HepG2 (cell line): ENCODE measurements around the gene VAMP5. TPM values are rescaled to one million over a fixed set of nuclear protein-coding genes. Genes with fewer than 3 reads are reported as not detected.

Experiments used
- ARNT ChIP-seq: fragments of 450-650 bp; IDR thresholded peaks from 2 replicates; pipeline ENCODE4 v1.6.1; 2017
- CBX2 ChIP-seq, 2 experiments: fragments of 200-600 bp in 1 of 2; sonication (generic); formaldehyde crosslinking in 1 of 2; IDR thresholded peaks; 2 replicates each; pipeline versions ENCODE4 v1.7.0 to v1.8.1; 2018 to 2022; ENCODE audit warnings: low read depth in 2 of 2, low read length in 1 of 2, mild to moderate bottlenecking in 1 of 2, missing genetic modification reagents in 1 of 2
- CSRNP2 ChIP-seq: sonication (generic); formaldehyde crosslinking; conservative IDR thresholded peaks from 2 replicates; pipeline ENCODE4 v1.8.0; 2022; ENCODE audit warnings: low read depth, missing genetic modification reagents
- DNMT1 ChIP-seq: sonication (generic); formaldehyde crosslinking; IDR thresholded peaks from 2 replicates; pipeline ENCODE4 v1.5.1; 2020; ENCODE audit warnings: mild to moderate bottlenecking, missing genetic modification reagents
- FOSL2 ChIP-seq: sonication (generic); formaldehyde crosslinking; IDR thresholded peaks from 2 replicates; pipeline ENCODE4 v1.4.0; 2020; ENCODE audit warnings: missing genetic modification reagents
- GABPA ChIP-seq, 2 experiments: IDR thresholded peaks; 2 replicates each; pipeline ENCODE4 v1.6.1; 2011 to 2016; ENCODE audit warnings: low read depth in 2 of 2, low read length in 1 of 2, missing biosample characterization in 1 of 2, missing genetic modification characterization in 1 of 2
- GATAD1 ChIP-seq: IDR thresholded peaks from 2 replicates; pipeline ENCODE4 v1.6.1; 2016; ENCODE audit warnings: missing genetic modification reagents, missing compliant biosample characterization
- KDM3A ChIP-seq: IDR thresholded peaks from 2 replicates; pipeline ENCODE4 v1.6.1; 2018; ENCODE audit warnings: low read depth, missing compliant biosample characterization
- MIXL1 ChIP-seq: IDR thresholded peaks from 2 replicates; pipeline ENCODE4 v1.6.1; 2016
- NPAS2 ChIP-seq: sonication (generic); formaldehyde crosslinking; IDR thresholded peaks from 2 replicates; pipeline ENCODE4 v1.8.0; 2022; ENCODE audit warnings: mild to moderate bottlenecking, missing genetic modification reagents, borderline replicate concordance
- REPIN1 ChIP-seq: sonication (generic); formaldehyde crosslinking; IDR thresholded peaks from 2 replicates; pipeline ENCODE4 v1.8.0; 2022; ENCODE audit warnings: missing genetic modification reagents, low read depth, mild to moderate bottlenecking, borderline replicate concordance
- SMYD3 ChIP-seq: sonication (generic); formaldehyde crosslinking; IDR thresholded peaks from 2 replicates; pipeline ENCODE4 v1.8.1; 2023; ENCODE audit warnings: mild to moderate bottlenecking, missing genetic modification reagents
- SP5 ChIP-seq: IDR thresholded peaks from 2 replicates; pipeline ENCODE4 v1.6.1; 2016; ENCODE audit warnings: low read depth, borderline replicate concordance
- SPEN ChIP-seq: sonication (generic); formaldehyde crosslinking; IDR thresholded peaks from 2 replicates; pipeline ENCODE4 v1.5.1; 2020; ENCODE audit warnings: low read depth, mild to moderate bottlenecking, missing genetic modification reagents
- YEATS4 ChIP-seq: sonication (generic); formaldehyde crosslinking; IDR thresholded peaks from 2 replicates; pipeline ENCODE4 v1.4.0; 2020; ENCODE audit warnings: missing genetic modification reagents, borderline replicate concordance
- ZMYM4 ChIP-seq: sonication (generic); formaldehyde crosslinking; IDR thresholded peaks from 2 replicates; pipeline ENCODE4 v1.8.1; 2023; ENCODE audit warnings: mild to moderate bottlenecking, missing genetic modification reagents
- ZNF20 ChIP-seq: sonication (generic); formaldehyde crosslinking; IDR thresholded peaks from 2 replicates; pipeline ENCODE4 v1.4.0; 2020; ENCODE audit warnings: mild to moderate bottlenecking, moderate library complexity, missing genetic modification reagents
- ZNF274 ChIP-seq: sonication (generic); formaldehyde crosslinking; IDR thresholded peaks from 2 replicates; pipeline ENCODE4 v1.5.1; 2020; ENCODE audit warnings: mild to moderate bottlenecking, missing genetic modification reagents
- ZNF326 ChIP-seq: sonication (generic); formaldehyde crosslinking; IDR thresholded peaks from 2 replicates; pipeline ENCODE4 v1.4.0; 2020; ENCODE audit warnings: missing genetic modification reagents, borderline replicate concordance
- ZNF644 ChIP-seq: IDR thresholded peaks from 2 replicates; pipeline ENCODE4 v1.6.1; 2016; ENCODE audit warnings: low read depth
- ZNF720 ChIP-seq: sonication (generic); formaldehyde crosslinking; IDR thresholded peaks from 2 replicates; pipeline ENCODE4 v1.4.0; 2020; ENCODE audit warnings: missing genetic modification reagents
- ZNF782 ChIP-seq: sonication (generic); formaldehyde crosslinking; IDR thresholded peaks from 2 replicates; pipeline ENCODE4 v1.4.0; 2020; ENCODE audit warnings: missing genetic modification reagents, mild to moderate bottlenecking, borderline replicate concordance
- ZNF788 ChIP-seq: sonication (generic); formaldehyde crosslinking; IDR thresholded peaks from 2 replicates; pipeline ENCODE4 v1.5.0; 2020; ENCODE audit warnings: mild to moderate bottlenecking, missing genetic modification reagents, borderline replicate concordance
- ZNF878 ChIP-seq: sonication (generic); formaldehyde crosslinking; IDR thresholded peaks from 2 replicates; pipeline ENCODE4 v1.8.1; 2023; ENCODE audit warnings: mild to moderate bottlenecking, missing genetic modification reagents, moderate library complexity
- polyA plus RNA-seq, 8 experiments: library from polyadenylated mRNA; depleted of rRNA in 3 of 8; stranded (reverse) in 7 of 8; unstranded in 1 of 8; fragments of >200 nt; fragmentation: Illumina TruSeq in 4 of 8; extraction: Trizol in 4 of 8; gene quantifications; 2 replicates each; pipeline versions ENCODE4 v1.2.1 to v1.2.3, GENCODE V29; 2011 to 2016; ENCODE audit warnings: low read depth in 4 of 8, missing spikeins in 1 of 8, mixed read lengths in 1 of 8; ENCODE audit not compliant: insufficient read depth in 1 of 8
- total RNA-seq, 5 experiments: library from RNA; depleted of rRNA; stranded (reverse); fragments of >200 nt; fragmentation: Illumina TruSeq; extraction: Trizol; gene quantifications; 2 replicates each; pipeline ENCODE4 v1.2.3, GENCODE V29; 2016; ENCODE audit warnings: low read depth in 1 of 5
- TF ChIP-seq, protein P1 (sequence below): sonication (generic); formaldehyde crosslinking; IDR thresholded peaks from 2 replicates; pipeline ENCODE4 v1.5.1; 2020; ENCODE audit warnings: mild to moderate bottlenecking, missing genetic modification reagents, borderline replicate concordance
- TF ChIP-seq, protein P2 (sequence below): sonication (generic); formaldehyde crosslinking; IDR thresholded peaks from 2 replicates; pipeline ENCODE4 v1.5.1; 2020; ENCODE audit warnings: missing genetic modification reagents, mild to moderate bottlenecking, borderline replicate concordance

VAMP5 gene
- total and polyA plus RNA-seq, 2 of the 13 experiments (the other 11 are each of a cell fraction or from before 2014, with no cell fraction given): 7.2 to 56.7 TPM

DNA sequence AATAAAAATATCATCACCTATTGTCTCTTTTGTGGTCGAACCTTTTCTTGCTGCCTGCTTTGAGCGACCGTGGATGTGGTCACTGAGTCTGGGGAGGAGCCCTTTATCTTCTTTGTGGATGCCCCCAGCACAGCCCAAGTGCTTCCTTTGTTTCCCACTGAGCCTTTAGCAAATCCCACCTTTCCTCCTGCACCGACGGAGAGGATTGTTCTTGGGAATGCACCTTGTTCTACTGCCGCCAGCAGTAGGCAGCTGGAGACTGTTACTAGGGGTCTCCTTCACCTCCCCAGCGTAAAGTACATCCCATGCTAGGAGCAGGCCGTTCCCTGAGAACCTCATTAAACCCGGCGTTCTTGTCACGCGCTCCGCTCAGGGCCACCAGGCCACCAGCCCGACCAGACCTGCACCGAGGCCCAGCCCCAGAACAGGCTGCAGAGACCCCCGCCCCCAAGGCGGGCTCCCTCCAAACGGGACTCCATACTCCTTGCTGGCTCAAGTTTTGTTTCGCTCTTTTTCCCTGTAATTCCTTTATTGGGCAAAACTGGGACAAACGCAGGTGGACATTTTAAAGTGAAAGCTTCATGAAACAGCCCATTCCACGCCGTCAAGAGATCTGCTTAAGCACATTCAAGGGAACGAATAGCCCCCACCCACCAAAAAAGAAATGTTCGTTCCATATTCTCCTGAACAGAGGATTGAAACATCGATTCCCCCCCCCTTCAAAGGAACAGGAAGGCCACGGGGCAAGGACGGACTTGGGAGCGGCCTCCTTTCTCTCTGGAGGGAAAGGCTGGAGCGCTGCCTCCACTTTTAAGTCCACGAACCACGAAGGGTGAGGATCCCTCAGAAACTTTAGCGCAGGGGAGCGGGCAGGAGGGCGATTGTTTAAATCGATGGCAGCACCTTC lies 46.4 kb upstream of the VAMP5 start (continued):
- TF ChIP-seq ZNF878 (CRISPR knock-in tag) (no peak; the same call in 1 of the 2 replicates), ZNF788 (CRISPR knock-in tag) (peak; percentile 67; the same call in 1 of the 2 replicates), ZMYM4 (CRISPR knock-in tag) (peak; percentile 56), REPIN1 (CRISPR knock-in tag) (peak; percentile 56; the same call in 1 of the 2 replicates), GABPA (IDR thresholded peaks at IDR 0.05; ENCODE audit: low read depth, low read length) (no peak), GABPA (CRISPR knock-in tag; IDR thresholded peaks at IDR 0.05; ENCODE audit: low read depth) (0 out of 2 replicates have a peak, but pooled peaks have one; percentile 24), FOSL2 (CRISPR knock-in tag) (peak; percentile 43; the same call in 1 of the 2 replicates), ZNF326 (CRISPR knock-in tag) (no peak), KDM3A (no peak), SP5 (CRISPR knock-in tag) (no peak), SMYD3 (CRISPR knock-in tag) (no peak), GATAD1 (CRISPR knock-in tag) (no peak), ZNF782 (CRISPR knock-in tag) (no peak; the same call in 1 of the 2 replicates), DNMT1 (CRISPR knock-in tag) (no peak), ZNF20 (0 out of 2 replicates have a peak, but pooled peaks have one; percentile 7), NPAS2 (CRISPR knock-in tag) (no peak), SPEN (peak; percentile 51; the same call in 1 of the 2 replicates), CSRNP2 (CRISPR knock-in tag) (no peak), ZNF644 (CRISPR knock-in tag) (no peak), ZNF274 (no peak), MIXL1 (CRISPR knock-in tag) (no peak; the same call in 1 of the 2 replicates), ARNT (no peak), ZNF720 (no peak), YEATS4 (CRISPR knock-in tag) (no peak), CBX2 (IDR thresholded peaks at IDR 0.05; ENCODE audit: low read depth, low read length) (no peak), CBX2 (CRISPR knock-in tag; IDR thresholded peaks at IDR 0.05; ENCODE audit: low read depth) (no peak)
- TF ChIP-seq, protein P1, sequence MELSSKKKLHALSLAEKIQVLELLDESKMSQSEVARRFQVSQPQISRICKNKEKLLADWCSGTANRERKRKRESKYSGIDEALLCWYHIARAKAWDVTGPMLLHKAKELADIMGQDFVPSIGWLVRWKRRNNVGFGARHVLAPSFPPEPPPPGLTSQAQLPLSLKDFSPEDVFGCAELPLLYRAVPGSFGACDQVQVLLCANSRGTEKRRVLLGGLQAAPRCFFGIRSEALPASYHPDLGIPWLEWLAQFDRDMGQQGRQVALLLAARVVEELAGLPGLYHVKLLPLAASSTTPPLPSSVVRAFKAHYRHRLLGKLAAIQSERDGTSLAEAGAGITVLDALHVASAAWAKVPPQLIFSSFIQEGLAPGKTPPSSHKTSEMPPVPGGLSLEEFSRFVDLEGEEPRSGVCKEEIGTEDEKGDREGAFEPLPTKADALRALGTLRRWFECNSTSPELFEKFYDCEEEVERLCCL (CRISPR knock-in tag): no peak; the same call in 1 of the 2 replicates
- TF ChIP-seq, protein P2, sequence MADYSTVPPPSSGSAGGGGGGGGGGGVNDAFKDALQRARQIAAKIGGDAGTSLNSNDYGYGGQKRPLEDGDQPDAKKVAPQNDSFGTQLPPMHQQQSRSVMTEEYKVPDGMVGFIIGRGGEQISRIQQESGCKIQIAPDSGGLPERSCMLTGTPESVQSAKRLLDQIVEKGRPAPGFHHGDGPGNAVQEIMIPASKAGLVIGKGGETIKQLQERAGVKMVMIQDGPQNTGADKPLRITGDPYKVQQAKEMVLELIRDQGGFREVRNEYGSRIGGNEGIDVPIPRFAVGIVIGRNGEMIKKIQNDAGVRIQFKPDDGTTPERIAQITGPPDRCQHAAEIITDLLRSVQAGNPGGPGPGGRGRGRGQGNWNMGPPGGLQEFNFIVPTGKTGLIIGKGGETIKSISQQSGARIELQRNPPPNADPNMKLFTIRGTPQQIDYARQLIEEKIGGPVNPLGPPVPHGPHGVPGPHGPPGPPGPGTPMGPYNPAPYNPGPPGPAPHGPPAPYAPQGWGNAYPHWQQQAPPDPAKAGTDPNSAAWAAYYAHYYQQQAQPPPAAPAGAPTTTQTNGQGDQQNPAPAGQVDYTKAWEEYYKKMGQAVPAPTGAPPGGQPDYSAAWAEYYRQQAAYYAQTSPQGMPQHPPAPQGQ (CRISPR knock-in tag): no peak
